HFFc6 (cell line): ENCODE results near the gene TMEM51. TPM values are rescaled to one million over a fixed set of nuclear protein-coding genes. Genes with fewer than 3 reads are reported as not detected.

Experiments
- DNase-seq: peaks from one replicate; pipeline ENCODE4 v3.0.0-alpha.2; 2018
- H3K27ac Mint-ChIP-seq: 2 replicates; pipeline ENCODE4 v1.8.0; 2020; ENCODE audit warnings: mild to moderate bottlenecking, mixed read lengths
- H3K27me3 Mint-ChIP-seq: 2 replicates; pipeline ENCODE4 v1.8.0; 2021; ENCODE audit warnings: mild to moderate bottlenecking, moderate library complexity, mixed read lengths; ENCODE audit not compliant: insufficient read depth
- H3K36me3 Mint-ChIP-seq: 2 replicates; pipeline ENCODE4 v1.8.0; 2021; ENCODE audit warnings: low read depth, mixed read lengths
- H3K4me1 Mint-ChIP-seq: 2 replicates; pipeline ENCODE4 v1.8.0; 2020; ENCODE audit warnings: low read depth, mixed read lengths
- H3K4me3 Mint-ChIP-seq: 2 replicates; pipeline ENCODE4 v1.8.0; 2020; ENCODE audit warnings: mild to moderate bottlenecking, moderate library complexity, mixed read lengths
- H3K9me3 Mint-ChIP-seq: 2 replicates; pipeline ENCODE4 v1.8.0; 2020; ENCODE audit warnings: mild to moderate bottlenecking, mixed read lengths
- total RNA-seq, 6 experiments: library from RNA; stranded (reverse); fragmentation: NEBNext Ultra II Directional; extraction: Animal tissue kit (Norgen Biotek cat#: 25700); gene quantifications; 2 replicates in 1 of 6; 3 replicates in 5 of 6; pipeline ENCODE4 v1.2.3, GENCODE V29; 2021
- TF ChIP-seq, protein P1 (sequence below): fragments of 200-600 bp; sonication (generic); IDR thresholded peaks from 2 replicates; pipeline ENCODE4 v1.5.0; 2021; ENCODE audit warnings: antibody characterized with exemption, mild to moderate bottlenecking

TMEM51 gene
- total RNA-seq, 6 experiments from 2014 or later: 4.8 to 6.8 (median 6.6) TPM

DNA sequence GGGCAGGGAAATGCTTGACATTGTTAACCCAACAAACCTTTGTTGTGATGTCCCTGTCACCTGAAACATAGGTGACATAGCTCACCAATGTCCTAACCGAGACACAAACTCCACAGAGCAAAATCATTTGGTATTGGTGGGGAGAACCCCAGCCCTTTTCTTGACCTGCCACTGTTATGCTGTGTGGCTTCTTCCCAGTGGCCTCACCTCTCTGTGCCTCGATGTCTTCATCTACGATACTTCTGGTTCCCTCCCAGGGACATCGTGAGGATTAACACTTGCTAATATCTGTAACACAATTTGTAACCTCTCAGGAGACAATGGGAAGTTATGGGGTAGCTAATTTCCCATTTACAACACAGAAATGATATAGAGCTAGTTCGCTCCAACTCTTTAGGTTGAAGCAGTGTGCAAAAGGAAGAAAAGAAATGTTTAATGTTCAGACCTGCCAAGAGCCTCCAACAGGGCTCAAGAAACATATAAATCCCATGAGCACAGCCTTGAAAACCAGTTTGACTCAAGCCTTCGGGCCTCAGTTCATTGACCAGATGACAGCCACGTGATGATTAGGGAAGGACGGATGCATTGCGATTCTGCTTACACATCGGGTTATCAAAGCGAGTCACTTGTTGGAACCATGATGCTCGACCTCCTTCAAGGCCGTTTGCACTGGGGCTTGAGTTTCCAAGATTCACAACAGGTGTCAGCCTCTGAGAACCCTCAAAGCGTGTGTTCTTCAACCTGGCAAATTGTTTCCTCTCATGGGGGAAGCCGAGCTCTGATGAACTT, 37.8 kb upstream of the TMEM51 start:
- H3K36me3 Mint-ChIP-seq: no peaks in the 10 kb centered on the region
- DNase-seq: no peak
- no peak overlapping the region for H3K4me3 Mint-ChIP-seq
- TF ChIP-seq, protein P1, sequence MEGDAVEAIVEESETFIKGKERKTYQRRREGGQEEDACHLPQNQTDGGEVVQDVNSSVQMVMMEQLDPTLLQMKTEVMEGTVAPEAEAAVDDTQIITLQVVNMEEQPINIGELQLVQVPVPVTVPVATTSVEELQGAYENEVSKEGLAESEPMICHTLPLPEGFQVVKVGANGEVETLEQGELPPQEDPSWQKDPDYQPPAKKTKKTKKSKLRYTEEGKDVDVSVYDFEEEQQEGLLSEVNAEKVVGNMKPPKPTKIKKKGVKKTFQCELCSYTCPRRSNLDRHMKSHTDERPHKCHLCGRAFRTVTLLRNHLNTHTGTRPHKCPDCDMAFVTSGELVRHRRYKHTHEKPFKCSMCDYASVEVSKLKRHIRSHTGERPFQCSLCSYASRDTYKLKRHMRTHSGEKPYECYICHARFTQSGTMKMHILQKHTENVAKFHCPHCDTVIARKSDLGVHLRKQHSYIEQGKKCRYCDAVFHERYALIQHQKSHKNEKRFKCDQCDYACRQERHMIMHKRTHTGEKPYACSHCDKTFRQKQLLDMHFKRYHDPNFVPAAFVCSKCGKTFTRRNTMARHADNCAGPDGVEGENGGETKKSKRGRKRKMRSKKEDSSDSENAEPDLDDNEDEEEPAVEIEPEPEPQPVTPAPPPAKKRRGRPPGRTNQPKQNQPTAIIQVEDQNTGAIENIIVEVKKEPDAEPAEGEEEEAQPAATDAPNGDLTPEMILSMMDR: no peak
- H3K27me3 Mint-ChIP-seq: peaks cover 25% of the 10 kb centered on the region
- H3K4me1 Mint-ChIP-seq: peaks cover 5% of the 10 kb centered on the region; the same call in 1 of the 2 replicates
- no peak overlapping the region for H3K27ac Mint-ChIP-seq
- no peaks in the 10 kb centered on the region for H3K9me3 Mint-ChIP-seq

DNA sequence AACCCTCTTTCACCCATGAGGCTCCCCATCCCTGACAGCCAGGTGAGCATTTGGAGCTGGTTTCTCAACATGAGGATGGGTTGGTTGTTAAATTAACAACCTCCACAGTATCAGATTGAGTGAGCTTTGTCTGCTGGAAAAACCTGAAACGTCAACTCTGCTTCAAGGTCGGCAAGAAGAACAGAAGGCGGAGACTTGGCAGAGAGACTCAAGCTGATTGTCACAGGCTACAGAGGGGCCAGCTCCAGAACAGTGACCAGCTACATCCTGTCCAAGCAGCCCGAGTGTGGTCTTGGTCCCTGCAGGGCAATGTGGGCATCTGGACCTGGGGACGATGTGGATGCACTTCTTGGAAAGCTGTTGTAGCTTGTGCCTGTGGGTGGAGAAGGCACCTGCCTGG, 36.6 kb upstream of the TMEM51 start:
- TF ChIP-seq, protein P1: no peak
- no peak overlapping the region for H3K4me3 Mint-ChIP-seq
- DNase-seq: no peak
- H3K4me1 Mint-ChIP-seq: peaks cover 3% of the 10 kb centered on the region; the same call in 1 of the 2 replicates
- no peak overlapping the region for H3K27ac Mint-ChIP-seq
- no peaks in the 10 kb centered on the region for H3K9me3 Mint-ChIP-seq
- H3K27me3 Mint-ChIP-seq: peaks cover 33% of the 10 kb centered on the region
- no peaks in the 10 kb centered on the region for H3K36me3 Mint-ChIP-seq

DNA sequence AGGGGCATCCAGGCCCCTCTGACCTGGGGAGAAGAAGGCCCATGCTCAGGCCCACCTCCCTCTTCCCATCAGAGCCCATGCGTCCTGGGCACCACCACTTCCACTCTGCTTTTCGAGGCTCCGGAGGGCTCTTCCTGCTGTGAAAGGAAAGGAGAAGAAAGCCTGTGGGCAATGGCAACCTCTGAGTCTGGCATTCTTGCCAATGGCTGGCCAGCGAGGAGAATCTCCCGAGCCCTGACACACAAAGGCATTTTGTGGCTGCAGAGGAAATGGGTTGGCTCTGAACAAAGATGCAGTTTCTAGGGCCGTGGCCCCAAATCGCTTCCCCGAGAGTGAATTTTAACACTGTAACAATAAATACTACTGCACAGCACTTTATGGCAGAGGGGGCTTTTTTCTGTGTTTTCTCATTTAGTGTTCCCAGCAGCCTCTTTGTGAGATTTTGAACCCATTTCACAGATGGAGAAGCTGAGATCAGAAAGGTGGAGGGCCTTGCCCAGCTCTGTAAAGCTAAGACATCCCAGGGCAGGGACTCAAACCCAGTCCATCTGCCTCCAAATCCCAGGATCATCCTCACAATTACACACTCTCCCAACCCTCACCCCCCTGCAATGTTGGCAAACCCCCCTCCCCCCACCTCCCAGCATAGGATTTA, 35.7 kb upstream of the TMEM51 start:
- no peak overlapping the region for H3K27ac Mint-ChIP-seq
- H3K27me3 Mint-ChIP-seq: peaks cover 39% of the 10 kb centered on the region
- H3K4me3 Mint-ChIP-seq: no peak overlapping the region
- no peak for DNase-seq
- no peaks in the 10 kb centered on the region for H3K4me1 Mint-ChIP-seq
- no peaks in the 10 kb centered on the region for H3K9me3 Mint-ChIP-seq
- TF ChIP-seq, protein P1: no peak
- no peaks in the 10 kb centered on the region for H3K36me3 Mint-ChIP-seq

DNA sequence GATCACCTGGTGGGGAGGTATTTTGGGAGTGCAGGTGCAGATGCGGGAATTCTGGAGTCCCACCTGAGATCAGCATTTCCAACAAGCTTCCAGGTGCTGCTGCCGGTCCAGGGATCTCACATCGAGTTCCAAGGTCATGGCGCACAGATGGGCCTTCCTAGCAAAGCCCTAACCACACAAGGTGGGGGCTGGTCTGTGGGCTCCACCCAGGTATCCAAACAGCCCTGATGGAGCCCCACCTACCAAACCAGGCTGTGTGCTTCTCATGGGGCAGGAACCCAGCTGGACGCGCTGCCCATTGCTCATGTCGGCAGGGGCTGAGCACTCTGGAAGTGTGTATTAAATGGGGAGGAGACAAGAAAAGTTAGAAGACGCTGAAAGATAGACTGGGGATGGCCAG, 35.0 kb upstream of the TMEM51 start:
- no peak for DNase-seq
- Mint-ChIP-seq H3K4me1 (no peaks in the 10 kb centered on the region), H3K27ac (no peak overlapping the region), H3K9me3 (no peaks in the 10 kb centered on the region), H3K36me3 (no peaks in the 10 kb centered on the region), H3K4me3 (no peak overlapping the region), H3K27me3 (peaks cover 44% of the 10 kb centered on the region)
- TF ChIP-seq, protein P1: no peak

DNA sequence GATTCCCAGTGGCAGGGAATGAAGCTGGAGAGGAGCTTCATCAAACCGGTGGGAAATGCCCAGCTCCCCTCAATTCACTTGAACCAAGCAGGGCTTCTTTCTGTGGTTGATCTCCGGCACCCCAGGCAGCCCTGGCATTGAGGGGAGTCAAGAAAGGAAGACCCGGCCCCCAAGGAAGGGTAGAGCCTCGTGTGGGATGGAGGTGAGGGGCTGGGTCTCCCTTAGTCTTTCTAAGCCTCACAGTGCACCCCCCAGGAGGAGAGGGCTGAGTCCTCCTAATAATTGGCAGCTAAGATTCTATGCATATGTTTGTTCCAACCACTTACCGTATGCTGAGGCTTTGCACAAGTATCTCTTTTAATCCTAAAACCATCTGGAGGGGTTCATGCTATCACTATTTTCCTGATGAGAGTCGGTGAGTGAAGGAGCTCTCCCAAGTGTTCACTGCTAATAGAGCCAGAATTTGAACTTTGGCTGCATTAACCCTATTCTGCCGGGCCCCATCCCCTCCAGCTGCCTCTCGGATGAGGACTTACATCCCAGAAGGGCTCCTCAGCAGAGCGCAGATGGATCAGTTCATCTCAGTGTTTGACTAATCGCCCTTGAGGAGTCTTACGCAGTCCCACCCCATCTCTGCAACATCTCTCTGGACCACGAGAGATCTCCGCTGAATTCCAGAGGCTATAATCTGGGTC, 33.1 kb upstream of the TMEM51 start:
- Mint-ChIP-seq H3K27me3 (peaks cover 41% of the 10 kb centered on the region), H3K4me1 (no peaks in the 10 kb centered on the region), H3K36me3 (no peaks in the 10 kb centered on the region), H3K4me3 (no peak overlapping the region), H3K9me3 (no peaks in the 10 kb centered on the region), H3K27ac (no peak overlapping the region)
- TF ChIP-seq, protein P1: no peak
- DNase-seq: no peak
